ENCODE data around the gene ANO7. TPM values are rescaled to one million over a fixed set of nuclear protein-coding genes. Genes with fewer than 3 reads are reported as not detected.

Gene ANO7
- total and polyA plus RNA-seq, 2 of the 13 experiments (the other 11 are each of a cell fraction or from before 2014, with no cell fraction given), result 4.1 to 4.9 TPM

DNA sequence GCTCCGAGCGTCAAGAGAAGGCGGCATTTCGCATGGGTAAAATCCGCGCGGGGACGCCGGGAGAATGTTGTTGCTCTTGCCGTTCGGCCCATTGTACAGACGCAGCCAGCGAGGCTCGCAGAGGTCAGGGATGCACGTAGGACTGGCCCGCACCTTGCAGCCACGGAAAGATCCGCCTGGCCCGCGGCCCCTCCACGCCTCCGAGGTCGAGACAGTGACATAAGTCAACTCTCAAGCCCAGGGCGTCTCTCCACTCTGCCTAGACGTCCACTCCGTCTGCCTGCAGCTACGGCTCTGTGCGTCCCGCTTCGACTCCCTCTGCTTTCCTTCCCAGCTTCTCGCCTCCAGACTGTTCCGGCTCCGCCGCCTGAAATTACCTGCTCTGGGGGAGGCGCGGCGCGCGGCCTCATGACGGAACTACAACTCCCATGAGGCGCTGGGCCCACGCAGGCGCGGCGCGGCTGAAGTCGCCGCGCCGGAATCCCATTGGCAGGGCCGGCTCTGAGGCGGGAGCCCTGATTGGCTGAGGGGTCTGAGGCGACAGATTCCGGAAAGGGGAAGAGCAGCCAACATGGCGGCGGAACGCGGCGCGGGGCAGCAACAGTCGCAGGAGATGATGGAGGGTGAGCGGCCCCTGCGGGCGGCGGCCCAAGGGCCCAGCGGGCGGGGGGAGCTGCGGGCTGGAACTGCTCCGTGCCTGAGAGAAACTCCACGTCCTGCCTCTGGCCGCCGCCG, 38.4 kb upstream of the ANO7 start, which contains the start of gene PPP1R7 (continued):
- TF ChIP-seq PRPF4 (IDR thresholded peaks at IDR 0.05; ENCODE audit: low read depth, low read length, poor library complexity, severe bottlenecking) (no peak), HIC2 (CRISPR knock-in tag; IDR thresholded peaks at IDR 0.05; ENCODE audit: low read depth) (no peak), ZNF709 (CRISPR knock-in tag; IDR thresholded peaks at IDR 0.05) (no peak), JUN (CRISPR knock-in tag; IDR thresholded peaks at IDR 0.05) (no peak), MTERF4 (CRISPR knock-in tag; IDR thresholded peaks at IDR 0.05) (no peak), ATAD3A (CRISPR knock-in tag; IDR thresholded peaks at IDR 0.05) (no peak), CC2D1A (CRISPR knock-in tag; IDR thresholded peaks at IDR 0.05) (no peak), TBX3 (IDR thresholded peaks at IDR 0.05; ENCODE audit: borderline replicate concordance) (no peak), ZNF674 (CRISPR knock-in tag; IDR thresholded peaks at IDR 0.05; ENCODE audit: low read depth) (0 out of 2 replicates have a peak, but pooled peaks have one; percentile 48), PREB (CRISPR knock-in tag; IDR thresholded peaks at IDR 0.05) (no peak), ZNF619 (CRISPR knock-in tag; IDR thresholded peaks at IDR 0.05) (no peak), ZSCAN12 (CRISPR knock-in tag; IDR thresholded peaks at IDR 0.05) (0 out of 2 replicates have a peak, but pooled peaks have one; percentile 78), ZNF382 (CRISPR knock-in tag; IDR thresholded peaks at IDR 0.05; ENCODE audit: borderline replicate concordance) (no peak), TCF12 (IDR thresholded peaks at IDR 0.05) (no peak), TCF12 (CRISPR knock-in tag; IDR thresholded peaks at IDR 0.05) (no peak; the same call in 1 of the 2 replicates), JUND (CRISPR knock-in tag; IDR thresholded peaks at IDR 0.05) (no peak)
- TF ChIP-seq, protein P1, sequence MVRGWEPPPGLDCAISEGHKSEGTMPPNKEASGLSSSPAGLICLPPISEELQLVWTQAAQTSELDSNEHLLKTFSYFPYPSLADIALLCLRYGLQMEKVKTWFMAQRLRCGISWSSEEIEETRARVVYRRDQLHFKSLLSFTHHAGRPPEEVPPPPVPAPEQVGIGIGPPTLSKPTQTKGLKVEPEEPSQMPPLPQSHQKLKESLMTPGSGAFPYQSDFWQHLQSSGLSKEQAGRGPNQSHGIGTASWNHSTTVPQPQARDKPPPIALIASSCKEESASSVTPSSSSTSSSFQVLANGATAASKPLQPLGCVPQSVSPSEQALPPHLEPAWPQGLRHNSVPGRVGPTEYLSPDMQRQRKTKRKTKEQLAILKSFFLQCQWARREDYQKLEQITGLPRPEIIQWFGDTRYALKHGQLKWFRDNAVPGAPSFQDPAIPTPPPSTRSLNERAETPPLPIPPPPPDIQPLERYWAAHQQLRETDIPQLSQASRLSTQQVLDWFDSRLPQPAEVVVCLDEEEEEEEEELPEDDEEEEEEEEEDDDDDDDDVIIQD (CRISPR knock-in tag; IDR thresholded peaks at IDR 0.05; ENCODE audit: low read depth), result no peak
- TF ChIP-seq, protein P2, sequence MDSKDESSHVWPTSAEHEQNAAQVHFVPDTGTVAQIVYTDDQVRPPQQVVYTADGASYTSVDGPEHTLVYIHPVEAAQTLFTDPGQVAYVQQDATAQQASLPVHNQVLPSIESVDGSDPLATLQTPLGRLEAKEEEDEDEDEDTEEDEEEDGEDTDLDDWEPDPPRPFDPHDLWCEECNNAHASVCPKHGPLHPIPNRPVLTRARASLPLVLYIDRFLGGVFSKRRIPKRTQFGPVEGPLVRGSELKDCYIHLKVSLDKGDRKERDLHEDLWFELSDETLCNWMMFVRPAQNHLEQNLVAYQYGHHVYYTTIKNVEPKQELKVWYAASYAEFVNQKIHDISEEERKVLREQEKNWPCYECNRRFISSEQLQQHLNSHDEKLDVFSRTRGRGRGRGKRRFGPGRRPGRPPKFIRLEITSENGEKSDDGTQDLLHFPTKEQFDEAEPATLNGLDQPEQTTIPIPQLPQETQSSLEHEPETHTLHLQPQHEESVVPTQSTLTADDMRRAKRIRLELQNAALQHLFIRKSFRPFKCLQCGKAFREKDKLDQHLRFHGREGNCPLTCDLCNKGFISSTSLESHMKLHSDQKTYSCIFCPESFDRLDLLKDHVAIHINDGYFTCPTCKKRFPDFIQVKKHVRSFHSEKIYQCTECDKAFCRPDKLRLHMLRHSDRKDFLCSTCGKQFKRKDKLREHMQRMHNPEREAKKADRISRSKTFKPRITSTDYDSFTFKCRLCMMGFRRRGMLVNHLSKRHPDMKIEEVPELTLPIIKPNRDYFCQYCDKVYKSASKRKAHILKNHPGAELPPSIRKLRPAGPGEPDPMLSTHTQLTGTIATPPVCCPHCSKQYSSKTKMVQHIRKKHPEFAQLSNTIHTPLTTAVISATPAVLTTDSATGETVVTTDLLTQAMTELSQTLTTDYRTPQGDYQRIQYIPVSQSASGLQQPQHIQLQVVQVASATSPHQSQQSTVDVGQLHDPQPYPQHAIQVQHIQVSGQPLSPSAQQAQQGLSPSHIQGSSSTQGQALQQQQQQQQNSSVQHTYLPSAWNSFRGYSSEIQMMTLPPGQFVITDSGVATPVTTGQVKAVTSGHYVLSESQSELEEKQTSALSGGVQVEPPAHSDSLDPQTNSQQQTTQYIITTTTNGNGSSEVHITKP (CRISPR knock-in tag; IDR thresholded peaks at IDR 0.05; ENCODE audit: low read depth), result no peak
